GM03348 (cell line): ENCODE data around the gene FLVCR2.
A peak's percentile ranks its signal among the peaks of the same experiment; 100 is the strongest.
"Not testable (repeated sequence)": the region's sequence is repeated elsewhere in the genome, so short reads cannot be mapped to it uniquely, and the experiment has no call there.

Experiments
- DNase-seq: peaks from one replicate; pipeline ENCODE4 v3.0.0; 2012; ENCODE audit warnings: low spot score

FLVCR2 gene

DNA sequence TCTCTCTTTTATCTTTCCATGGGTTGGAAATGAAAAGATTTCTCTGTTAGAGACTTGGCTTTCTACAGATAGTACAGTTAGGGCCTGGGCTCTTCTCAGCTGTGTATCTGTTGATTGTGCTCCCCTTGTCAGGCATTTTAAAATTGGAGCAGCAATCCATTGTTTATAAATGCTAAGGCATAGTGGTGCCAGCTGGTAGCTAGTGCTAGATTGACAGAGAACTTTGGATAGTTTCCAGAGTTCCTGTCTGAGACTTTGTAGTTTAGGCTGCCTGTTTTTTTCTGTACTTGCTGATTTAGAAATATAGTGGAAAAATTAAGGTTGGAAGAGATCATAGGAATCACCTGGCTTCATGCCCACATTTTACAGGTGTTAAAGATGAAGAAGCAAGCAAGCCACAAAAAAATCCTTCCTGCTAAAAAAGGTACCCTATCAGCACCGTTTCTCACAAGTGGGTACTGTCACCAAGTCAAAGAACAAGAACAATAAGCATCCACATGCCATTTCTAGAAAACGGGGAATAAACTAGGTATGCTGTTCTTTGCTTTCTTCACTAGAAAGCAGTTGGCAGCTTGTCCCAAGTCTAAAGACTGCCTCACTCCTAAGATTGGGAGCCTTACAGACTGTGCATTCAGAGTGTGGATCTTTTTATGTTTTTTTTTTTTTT, 88.8 kb downstream of the FLVCR2 start:
- DNase-seq, result no peak

- DNase-seq, result no peak
These were observed 94.3 kb downstream of the FLVCR2 start for GRCh38 chr14:75672605-75673192.

DNA sequence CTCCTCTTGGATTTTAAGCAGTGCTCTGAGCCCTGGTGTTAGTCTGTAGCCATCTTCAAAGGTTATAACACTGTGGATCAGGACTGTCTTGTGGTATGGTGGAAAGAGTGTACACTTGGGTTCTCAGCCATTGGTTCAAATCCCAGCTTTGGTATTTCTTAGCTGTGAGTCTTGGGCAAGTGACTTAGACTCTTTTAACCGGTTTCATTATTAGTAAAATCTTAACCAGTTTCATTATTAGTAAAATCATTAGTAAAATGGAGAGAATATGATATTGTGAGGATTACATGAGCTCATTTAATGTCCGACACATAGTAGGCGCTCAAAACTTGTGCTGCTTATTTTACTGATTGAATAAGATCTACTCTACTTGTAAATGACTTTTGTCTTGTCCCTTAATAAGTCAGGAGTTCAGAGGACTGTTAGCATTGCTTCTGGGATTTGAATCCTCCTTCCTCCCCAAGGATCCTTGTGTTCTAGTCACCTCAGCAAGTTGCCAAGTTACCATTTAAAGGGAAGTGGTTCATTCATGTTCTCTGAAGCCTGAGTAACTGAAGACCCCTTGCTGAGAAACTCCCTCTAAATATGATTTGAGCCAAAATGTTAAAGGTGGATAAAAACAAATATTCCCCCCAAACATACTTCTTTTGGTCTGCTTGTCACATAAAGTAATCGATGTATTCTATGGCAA, 95.1 kb downstream of the FLVCR2 start:
- DNase-seq, result no peak

DNA sequence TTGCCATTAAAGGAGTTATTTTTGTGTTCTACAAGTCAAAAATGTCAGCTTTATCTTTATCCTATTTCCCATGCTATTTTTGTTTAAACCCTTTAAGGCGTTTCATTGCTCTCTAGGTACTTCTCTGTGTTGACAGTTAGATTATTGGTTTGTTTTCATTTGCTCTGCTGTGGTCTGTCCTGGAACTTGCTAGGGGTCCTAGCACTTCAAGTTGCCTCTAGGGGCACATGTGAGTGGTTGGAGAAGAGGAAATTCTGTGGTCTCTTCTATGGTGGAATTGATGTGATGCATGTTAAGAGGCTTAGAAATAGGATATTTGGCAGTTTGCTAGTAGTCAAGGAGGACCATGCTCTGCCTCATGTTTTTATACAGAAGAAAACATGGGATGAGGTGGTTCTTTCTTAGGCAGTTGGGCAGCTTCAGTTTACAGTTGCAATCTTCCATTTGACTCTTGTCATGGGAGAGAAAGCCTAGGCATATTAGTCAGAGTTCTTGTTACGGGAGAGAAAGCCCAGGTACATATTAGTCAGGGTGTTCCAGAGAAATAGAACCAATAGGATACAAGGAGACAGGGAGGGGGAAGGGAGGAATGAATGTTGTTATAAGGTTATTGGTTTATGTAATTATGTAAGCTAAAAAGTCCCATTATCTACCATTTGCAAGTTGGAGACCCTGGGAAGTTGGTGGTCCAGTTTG, 97.0 kb downstream of the FLVCR2 start:
- DNase-seq, result no peak

- no peak for DNase-seq
These were observed 107.5 kb downstream of the FLVCR2 start for GRCh38 chr14:75685910-75686309.

DNA sequence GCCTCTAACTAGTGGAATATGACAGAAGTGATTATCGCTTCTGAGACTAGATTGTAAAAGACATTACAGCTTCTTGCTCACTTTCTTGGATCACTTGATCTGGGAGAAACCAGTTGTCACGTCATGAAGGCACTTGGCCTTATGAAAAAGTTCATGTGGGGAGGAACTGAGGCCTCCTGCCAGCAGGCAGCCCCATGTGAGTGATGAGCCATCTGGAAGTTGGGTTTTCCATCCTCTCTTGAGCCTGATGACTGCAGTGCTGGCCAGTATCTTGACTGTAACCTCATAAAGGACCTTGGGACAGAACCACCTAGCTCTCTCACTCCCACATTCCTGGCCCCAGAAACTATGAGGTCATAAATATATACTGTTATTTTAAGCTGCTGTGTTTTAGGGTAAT, 110.6 kb downstream of the FLVCR2 start:
- peak; percentile 37 for DNase-seq

- no peak for DNase-seq
These were observed 111.6 kb downstream of the FLVCR2 start for GRCh38 chr14:75690010-75690409.

DNA sequence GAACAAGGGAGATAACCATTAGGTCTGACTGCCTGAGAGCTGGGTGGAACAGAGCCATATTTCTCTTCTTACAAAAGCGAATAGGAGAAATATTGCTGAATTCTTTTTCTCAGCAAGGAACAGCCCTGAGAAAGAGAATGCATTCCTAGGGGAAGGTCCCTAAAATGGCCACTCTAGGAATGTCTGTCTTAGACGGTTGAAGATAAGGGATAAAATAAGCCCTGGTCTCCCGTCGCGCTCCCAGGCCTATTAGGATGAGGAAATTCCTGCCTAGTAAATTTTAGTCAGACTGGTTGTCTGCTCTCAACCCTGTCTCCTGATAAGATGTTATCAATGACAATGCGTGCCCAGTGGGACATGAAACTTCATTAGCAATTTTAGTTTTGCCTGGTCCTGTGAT, 116.6 kb downstream of the FLVCR2 start:
- DNase-seq, result not testable (repeated sequence)

GRCh38 chr14:75697386-75697785, 119.0 kb downstream of the FLVCR2 start:
- no peak for DNase-seq
